Neural cell (in vitro differentiated cells): Measurements from ENCODE around the gene VSTM4. TPM values are rescaled to one million over a fixed set of nuclear protein-coding genes. Genes with fewer than 3 reads are reported as not detected.

Experiments used
- H2AFZ ChIP-seq: fragments of 200-600, 300-800 bp; sonication (generic), shearing (Covaris generic); 2 replicates; pipeline ENCODE4 v1.6.0; 2014; ENCODE audit warnings: low read depth, mild to moderate bottlenecking, antibody characterized with exemption, low read length, moderate library complexity
- H3F3A ChIP-seq: fragments of 200-600 bp; shearing (Covaris generic); 2 replicates; pipeline ENCODE4 v1.6.1; 2016; ENCODE audit warnings: mild to moderate bottlenecking, moderate library complexity, mixed read lengths, antibody characterized with exemption, low read length; ENCODE audit not compliant: insufficient read depth, poor library complexity, severe bottlenecking
- H3K27ac ChIP-seq: fragments of 200-600, 300-800 bp; sonication (generic), shearing (Covaris generic); 2 replicates; pipeline ENCODE4 v1.5.1; 2014; ENCODE audit warnings: mild to moderate bottlenecking, low read length, moderate library complexity
- H3K27me3 ChIP-seq: fragments of 300-800, 200-600 bp; sonication (generic), shearing (Covaris generic); 2 replicates; pipeline ENCODE4 v1.6.0; 2014; ENCODE audit warnings: mild to moderate bottlenecking, low read depth, low read length, moderate library complexity; ENCODE audit not compliant: insufficient read depth
- H3K36me3 ChIP-seq: fragments of 300-800, 200-600 bp; sonication (generic), shearing (Covaris generic); 2 replicates; pipeline ENCODE4 v1.5.1; 2014; ENCODE audit warnings: mild to moderate bottlenecking, antibody characterized with exemption, low read length, moderate library complexity; ENCODE audit not compliant: insufficient read depth
- H3K4me2 ChIP-seq: fragments of 300-800, 200-600 bp; sonication (generic), shearing (Covaris generic); 2 replicates; pipeline ENCODE4 v1.6.0; 2014; ENCODE audit warnings: mild to moderate bottlenecking, low read length
- H3K4me3 ChIP-seq: fragments of 300-800, 200-600 bp; sonication (generic), shearing (Covaris generic); 2 replicates; pipeline ENCODE4 v1.5.1; 2014; ENCODE audit warnings: mild to moderate bottlenecking, low read length, moderate library complexity
- H3K79me2 ChIP-seq: fragments of 200-600 bp; shearing (Covaris generic); replicated peaks from 2 replicates; pipeline ENCODE4 v1.6.0; 2014; ENCODE audit warnings: mild to moderate bottlenecking, low read length, moderate library complexity; ENCODE audit not compliant: insufficient read depth
- H3K9ac ChIP-seq: fragments of 300-800, 200-600 bp; sonication (generic), shearing (Covaris generic); 2 replicates; pipeline ENCODE4 v1.6.1; 2016; ENCODE audit warnings: mild to moderate bottlenecking, low read length, mixed read lengths
- H3K9me2 ChIP-seq: fragments of 200-600 bp; shearing (Covaris generic); 2 replicates; pipeline ENCODE4 v1.6.1; 2016; ENCODE audit warnings: mild to moderate bottlenecking, low read length, mixed read lengths; ENCODE audit not compliant: insufficient read depth
- H3K9me3 ChIP-seq: fragments of 200-600, 300-800 bp; sonication (generic), shearing (Covaris generic); 2 replicates; pipeline ENCODE4 v1.6.1; 2016; ENCODE audit warnings: mild to moderate bottlenecking, mixed run types, low read length, moderate library complexity, mixed read lengths
- H4K20me1 ChIP-seq: fragments of 200-600 bp; shearing (Covaris generic); 2 replicates; pipeline ENCODE4 v1.6.1; 2016; ENCODE audit warnings: mild to moderate bottlenecking, mixed run types; ENCODE audit not compliant: insufficient read depth
- CTCF ChIP-seq: fragments of 450-650 bp; IDR thresholded peaks from 2 replicates; pipeline ENCODE4 v1.5.1; 2014; ENCODE audit warnings: antibody characterized with exemption, mild to moderate bottlenecking, moderate library complexity; ENCODE audit not compliant: poor library complexity, severe bottlenecking
- EP300 ChIP-seq: fragments of 450-650 bp; conservative IDR thresholded peaks from 2 replicates; pipeline ENCODE4 v1.6.1; 2014; ENCODE audit warnings: antibody characterized with exemption, mild to moderate bottlenecking, moderate library complexity; ENCODE audit not compliant: poor library complexity, severe bottlenecking
- EZH2 ChIP-seq: fragments of 200-600, 300-800 bp; shearing (Covaris generic), sonication (generic); IDR thresholded peaks from 2 replicates; pipeline ENCODE4 v1.6.1; 2014; ENCODE audit warnings: antibody characterized with exemption, low read length, borderline replicate concordance, mild to moderate bottlenecking; ENCODE audit not compliant: insufficient read depth, poor library complexity, severe bottlenecking
- MXI1 ChIP-seq: fragments of 450-650 bp; conservative IDR thresholded peaks from 2 replicates; pipeline ENCODE4 v1.6.1; 2014; ENCODE audit warnings: antibody characterized with exemption, mild to moderate bottlenecking; ENCODE audit not compliant: poor library complexity, severe bottlenecking
- POLR2AphosphoS5 ChIP-seq: IDR thresholded peaks from 2 replicates; pipeline ENCODE4 v1.6.1; 2012
- RAD21 ChIP-seq: fragments of 450-650 bp; conservative IDR thresholded peaks from 2 replicates; pipeline ENCODE4 v1.6.1; 2014; ENCODE audit warnings: antibody characterized with exemption, mild to moderate bottlenecking, moderate library complexity
- SMC3 ChIP-seq: fragments of 450-650 bp; conservative IDR thresholded peaks from 2 replicates; pipeline ENCODE4 v1.6.1; 2014; ENCODE audit warnings: antibody characterized with exemption, mild to moderate bottlenecking, moderate library complexity; ENCODE audit not compliant: poor library complexity
- TAF1 ChIP-seq: IDR thresholded peaks from 2 replicates; pipeline ENCODE4 v1.6.1; 2012; ENCODE audit warnings: low read depth
- polyA plus RNA-seq: library from polyadenylated mRNA; depleted of rRNA; stranded (reverse); fragments of >200 nt; gene quantifications from 2 replicates; pipeline ENCODE4 v1.2.3, GENCODE V29; 2014

Gene VSTM4
- polyA plus RNA-seq, 1 donor from 2014 or later, result 0.52 TPM

GRCh38 chr10:49119746-49120145 lies 4.4 kb upstream of the VSTM4 start:
- no peaks in the 10 kb centered on the region for H3K79me2 ChIP-seq
- H3K4me3 ChIP-seq, result no peak overlapping the region
- H3K9ac ChIP-seq, result no peak overlapping the region
- no peaks in the 10 kb centered on the region for H4K20me1 ChIP-seq
- H3K9me2 ChIP-seq, result no peaks in the 10 kb centered on the region
- H3K27me3 ChIP-seq, result peaks cover 2% of the 10 kb centered on the region
- H2AFZ ChIP-seq, result no peak overlapping the region
- no peaks in the 10 kb centered on the region for H3K36me3 ChIP-seq
- no peak overlapping the region for H3K4me2 ChIP-seq
- TF ChIP-seq POLR2AphosphoS5, result no peak
- no peak for TF ChIP-seq EP300
- no peak for TF ChIP-seq SMC3
- TF ChIP-seq TAF1, result no peak
- TF ChIP-seq MXI1, result no peak
- no peak for TF ChIP-seq EZH2
- no peak for TF ChIP-seq RAD21
- TF ChIP-seq CTCF, result no peak
- H3F3A ChIP-seq, result no peaks in the 10 kb centered on the region
- H3K9me3 ChIP-seq, result no peaks in the 10 kb centered on the region
- H3K27ac ChIP-seq, result no peak overlapping the region

- no peak overlapping the region for H3K4me3 ChIP-seq
- no peaks in the 10 kb centered on the region for H4K20me1 ChIP-seq
- H3K4me2 ChIP-seq, result no peak overlapping the region
- no peak overlapping the region for H2AFZ ChIP-seq
- peaks cover 8% of the 10 kb centered on the region for H3K27me3 ChIP-seq
- H3K36me3 ChIP-seq, result no peaks in the 10 kb centered on the region
- no peaks in the 10 kb centered on the region for H3K9me3 ChIP-seq
- H3K9me2 ChIP-seq, result no peaks in the 10 kb centered on the region
- no peak overlapping the region for H3K9ac ChIP-seq
- no peaks in the 10 kb centered on the region for H3F3A ChIP-seq
- no peak overlapping the region for H3K27ac ChIP-seq
- no peaks in the 10 kb centered on the region for H3K79me2 ChIP-seq
- TF ChIP-seq EP300, result no peak
- TF ChIP-seq SMC3, result no peak
- TF ChIP-seq CTCF, result no peak
These were observed 3.2 kb upstream of the VSTM4 start for GRCh38 chr10:49118430-49119074.

GRCh38 chr10:49117376-49118070 lies 2.2 kb upstream of the VSTM4 start:
- no peak overlapping the region for H3K4me3 ChIP-seq
- TF ChIP-seq TAF1, result no peak
- no peak for TF ChIP-seq MXI1
- no peaks in the 10 kb centered on the region for H3F3A ChIP-seq
- H3K9ac ChIP-seq, result no peak overlapping the region
- H3K9me3 ChIP-seq, result no peaks in the 10 kb centered on the region
- H3K79me2 ChIP-seq, result no peaks in the 10 kb centered on the region
- no peaks in the 10 kb centered on the region for H3K36me3 ChIP-seq
- no peak overlapping the region for H2AFZ ChIP-seq
- H3K27me3 ChIP-seq, result peaks cover 8% of the 10 kb centered on the region
- H3K27ac ChIP-seq, result no peak overlapping the region
- H3K4me2 ChIP-seq, result no peak overlapping the region
- H4K20me1 ChIP-seq, result no peaks in the 10 kb centered on the region
- no peaks in the 10 kb centered on the region for H3K9me2 ChIP-seq
